HG03280 (cell line): ENCODE measurements around the gene RAPGEFL1.
"Not testable (repeated sequence)": the region's sequence is repeated elsewhere in the genome, so short reads cannot be mapped to it uniquely, and the experiment has no call there.

Experiments
- ATAC-seq: cut with Tn5 transposase; IDR thresholded peaks from one replicate; pipeline ENCODE4 v1.9.1; 2021; ENCODE audit warnings: mild to moderate bottlenecking, moderate library complexity; ENCODE audit not compliant: unreplicated experiment

Gene RAPGEFL1

GRCh38 chr17:40177275-40177874 is at the start of gene RAPGEFL1:
RAPGEFL1 (plus strand) TSS chr17:40177470; CDS start chr17:40177862, 392 bp downstream.
- ATAC-seq = peak; percentile 61

DNA sequence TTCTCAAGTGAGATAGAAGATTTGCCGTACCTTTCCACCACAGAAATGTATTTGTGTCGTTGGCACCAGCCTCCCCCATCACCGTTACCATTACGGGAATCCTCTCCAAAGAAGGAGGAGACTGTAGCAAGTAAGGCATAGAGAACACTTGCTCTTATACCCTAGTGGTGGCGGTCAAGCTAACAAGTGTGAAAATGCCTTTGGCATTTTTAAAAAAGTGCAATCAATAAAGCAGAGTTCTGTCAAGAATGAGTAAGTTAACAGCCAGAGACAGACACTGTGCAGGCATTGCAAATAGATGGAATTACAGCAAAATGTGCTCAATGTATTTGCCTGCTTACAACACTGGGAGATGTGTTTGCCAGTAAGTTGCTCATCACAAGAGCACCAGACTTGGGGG is 47.8 kb upstream of the RAPGEFL1 start:
- ATAC-seq = no peak

GRCh38 chr17:40130352-40131042 is 46.8 kb upstream of the RAPGEFL1 start:
- ATAC-seq = no peak

- ATAC-seq = no peak
Observed at GRCh38 chr17:40134184-40134583, 43.1 kb upstream of the RAPGEFL1 start.

DNA sequence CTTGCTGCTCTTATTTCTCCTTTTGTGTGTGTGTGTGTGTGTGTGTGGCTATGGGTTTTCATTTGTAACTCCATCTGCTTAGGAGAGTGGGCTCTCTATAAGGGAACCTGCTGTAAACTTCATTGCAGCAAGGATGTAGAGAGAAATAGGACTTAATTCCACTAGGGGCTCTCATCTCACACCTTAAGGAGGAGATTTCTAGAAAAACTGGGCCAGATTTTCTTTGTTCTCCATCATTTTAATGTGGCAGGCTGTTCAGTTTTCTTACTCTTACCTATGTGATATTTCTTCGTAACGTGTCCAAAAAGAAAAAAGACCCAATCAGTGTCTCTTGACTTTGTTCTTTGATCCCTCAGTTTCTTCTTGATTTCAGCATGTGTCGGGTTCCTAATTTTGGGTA is 41.5 kb upstream of the RAPGEFL1 start:
- no peak for ATAC-seq

GRCh38 chr17:40139566-40140058 is 37.7 kb upstream of the RAPGEFL1 start:
- peak; percentile 10 for ATAC-seq

GRCh38 chr17:40143166-40143565 is 34.1 kb upstream of the RAPGEFL1 start:
- not testable (repeated sequence) for ATAC-seq

GRCh38 chr17:40145476-40145875 is 31.8 kb upstream of the RAPGEFL1 start:
- ATAC-seq = no peak

- no peak for ATAC-seq
Observed at GRCh38 chr17:40148527-40148926, 28.7 kb upstream of the RAPGEFL1 start.

- no peak for ATAC-seq
Observed at GRCh38 chr17:40150276-40150675, 27.0 kb upstream of the RAPGEFL1 start.

DNA sequence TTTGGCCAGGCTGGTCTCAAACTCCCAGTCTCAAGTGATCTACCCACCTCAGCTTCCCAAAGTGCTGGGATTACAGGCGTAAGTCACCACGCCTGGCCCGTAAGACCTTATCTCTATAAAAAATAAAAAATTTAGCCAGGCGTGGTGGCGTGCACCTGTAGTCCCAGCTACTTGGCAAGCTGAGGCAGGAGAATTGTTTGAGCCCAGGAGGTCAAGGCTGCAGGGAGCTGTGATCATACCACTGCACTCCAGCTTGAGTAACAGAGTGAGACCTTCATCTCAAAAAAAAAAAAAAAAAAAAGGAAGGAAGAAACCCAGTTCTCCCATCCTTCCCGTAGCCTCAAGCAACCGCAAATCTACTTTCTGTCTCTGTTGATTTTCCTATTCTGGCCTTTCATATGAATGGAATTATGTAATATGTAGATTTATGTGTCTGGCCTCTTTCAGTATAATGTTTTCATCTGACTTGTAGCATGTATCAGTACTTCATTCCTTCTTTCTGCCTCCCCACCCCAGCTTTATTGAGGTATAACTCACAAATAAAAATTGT is 25.8 kb upstream of the RAPGEFL1 start:
- no peak for ATAC-seq

GRCh38 chr17:40153603-40154236 is 23.6 kb upstream of the RAPGEFL1 start:
- ATAC-seq = no peak

GRCh38 chr17:40157973-40158372 is 19.3 kb upstream of the RAPGEFL1 start:
- ATAC-seq = no peak

DNA sequence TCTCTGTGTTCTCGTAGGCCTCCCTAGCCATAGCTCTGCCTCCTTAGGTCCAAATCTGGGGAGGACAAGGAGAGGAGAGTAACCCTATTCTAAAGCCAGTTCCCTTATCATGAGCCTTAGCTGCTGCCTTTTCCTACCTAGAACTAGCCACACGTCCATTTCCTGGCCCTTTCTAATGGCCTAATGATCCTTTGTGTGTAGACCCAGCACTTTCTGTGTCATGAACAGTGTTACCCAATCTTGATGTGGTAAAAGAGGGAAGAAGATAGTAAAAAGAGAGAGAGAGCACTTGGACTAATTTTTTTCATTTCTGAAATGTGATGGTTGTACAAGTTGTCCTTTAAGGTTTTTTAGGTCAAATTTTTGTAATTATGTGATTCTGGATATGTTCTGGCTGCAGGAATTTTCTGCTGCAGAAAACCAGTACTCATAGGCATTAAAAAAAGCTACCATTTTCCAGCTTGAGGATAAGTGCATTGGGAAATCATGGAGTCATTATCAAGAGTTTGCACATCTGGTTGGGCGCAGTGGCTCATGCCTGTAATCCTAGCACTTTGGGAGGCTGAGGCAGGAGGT is 18.7 kb upstream of the RAPGEFL1 start:
- ATAC-seq = no peak

DNA sequence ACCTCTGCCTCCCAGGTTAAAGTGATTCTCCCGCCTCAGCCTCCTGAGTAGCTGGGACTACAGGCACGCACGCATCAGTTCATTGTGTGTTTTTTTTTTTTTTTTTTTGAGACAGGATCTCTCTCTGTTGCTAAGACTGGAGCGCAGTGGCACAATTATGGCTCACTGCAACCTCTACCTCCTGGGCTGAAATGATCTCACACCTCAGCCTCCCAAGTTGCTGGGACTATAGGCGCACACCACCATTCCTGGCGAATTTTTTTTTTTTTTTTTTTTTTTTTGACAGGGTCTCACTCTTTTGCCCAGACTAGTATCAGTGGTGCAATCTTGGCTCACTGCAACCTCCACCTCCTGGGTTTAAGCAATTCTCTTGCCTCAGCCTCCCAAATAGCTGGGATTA is 17.8 kb upstream of the RAPGEFL1 start:
- ATAC-seq = no peak

DNA sequence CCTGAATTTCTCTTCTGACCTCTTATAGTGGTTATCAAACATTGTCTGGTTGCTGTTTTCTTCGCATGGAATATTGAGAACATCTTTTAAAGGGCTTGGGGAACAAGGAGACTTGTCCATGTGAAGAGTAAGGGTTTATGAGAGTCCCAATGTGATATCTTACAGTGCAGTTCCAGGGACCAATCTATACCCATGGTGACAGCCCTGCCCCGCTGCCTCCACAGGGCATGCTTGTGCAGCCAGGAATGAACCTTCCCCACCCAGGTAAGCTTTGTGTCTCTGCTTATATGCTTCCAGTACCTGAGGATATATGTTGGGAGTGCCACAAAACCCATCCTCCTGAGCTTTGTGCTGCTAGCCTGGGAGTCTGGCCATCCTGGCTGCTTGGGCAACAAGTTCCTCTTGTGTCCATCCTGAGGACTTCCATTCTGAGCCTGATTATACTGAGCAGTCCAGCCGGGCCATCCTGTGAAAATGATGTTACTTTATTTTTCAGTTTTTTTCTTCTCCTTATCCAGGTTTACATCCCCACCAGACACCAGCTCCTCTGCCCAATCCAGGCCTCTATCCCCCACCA is 9.5 kb upstream of the RAPGEFL1 start:
- no peak for ATAC-seq

DNA sequence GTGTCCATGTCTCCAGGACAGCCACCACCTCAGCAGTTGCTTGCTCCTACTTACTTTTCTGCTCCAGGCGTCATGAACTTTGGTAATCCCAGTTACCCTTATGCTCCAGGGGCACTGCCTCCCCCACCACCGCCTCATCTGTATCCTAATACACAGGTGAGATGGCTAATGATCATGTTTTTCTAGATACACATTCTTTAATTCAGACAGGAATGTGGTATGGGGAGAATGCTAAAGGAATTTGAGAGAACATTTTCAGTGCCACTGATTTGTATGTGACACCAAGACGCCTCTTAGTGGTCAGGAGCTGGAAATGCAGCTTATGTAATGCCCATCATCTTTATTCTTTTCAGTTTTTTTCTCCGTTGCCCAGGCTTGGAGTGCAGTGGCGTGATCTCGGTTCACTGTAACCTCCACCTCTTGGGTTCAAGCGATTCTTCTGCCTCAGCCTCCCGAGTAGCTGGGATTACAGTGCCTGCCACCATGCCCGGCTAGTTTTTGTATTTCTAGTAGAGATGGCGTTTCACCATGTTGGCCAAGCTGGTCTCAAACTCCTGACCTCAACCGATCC is 8.9 kb upstream of the RAPGEFL1 start:
- ATAC-seq = no peak

DNA sequence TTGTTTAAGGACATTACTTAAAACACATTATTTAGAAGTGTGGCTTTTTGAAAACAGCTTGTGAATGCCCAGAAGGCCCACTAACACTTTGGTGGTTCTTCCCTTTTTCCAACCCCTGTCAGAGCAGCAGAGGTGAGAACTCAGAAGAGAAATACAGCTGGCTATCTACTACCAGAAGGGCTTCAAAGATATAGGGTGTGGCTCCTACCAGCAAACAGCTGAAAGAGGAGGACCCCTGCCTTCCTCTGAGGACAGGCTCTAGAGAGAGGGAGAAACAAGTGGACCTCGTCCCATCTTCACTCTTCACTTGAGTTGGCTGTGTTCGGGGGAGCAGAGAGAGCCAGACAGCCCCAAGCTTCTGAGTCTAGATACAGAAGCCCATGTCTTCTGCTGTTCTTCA is 6.9 kb upstream of the RAPGEFL1 start:
- no peak for ATAC-seq

DNA sequence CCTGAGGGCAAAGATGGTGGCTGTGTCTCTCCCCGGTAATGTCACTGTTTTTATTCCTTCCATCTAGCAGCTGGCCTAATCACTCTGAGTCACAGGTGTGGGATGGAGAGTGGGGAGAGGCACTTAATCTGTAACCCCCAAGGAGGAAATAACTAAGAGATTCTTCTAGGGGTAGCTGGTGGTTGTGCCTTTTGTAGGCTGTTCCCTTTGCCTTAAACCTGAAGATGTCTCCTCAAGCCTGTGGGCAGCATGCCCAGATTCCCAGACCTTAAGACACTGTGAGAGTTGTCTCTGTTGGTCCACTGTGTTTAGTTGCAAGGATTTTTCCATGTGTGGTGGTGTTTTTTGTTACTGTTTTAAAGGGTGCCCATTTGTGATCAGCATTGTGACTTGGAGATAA is 5.5 kb upstream of the RAPGEFL1 start:
- no peak for ATAC-seq

DNA sequence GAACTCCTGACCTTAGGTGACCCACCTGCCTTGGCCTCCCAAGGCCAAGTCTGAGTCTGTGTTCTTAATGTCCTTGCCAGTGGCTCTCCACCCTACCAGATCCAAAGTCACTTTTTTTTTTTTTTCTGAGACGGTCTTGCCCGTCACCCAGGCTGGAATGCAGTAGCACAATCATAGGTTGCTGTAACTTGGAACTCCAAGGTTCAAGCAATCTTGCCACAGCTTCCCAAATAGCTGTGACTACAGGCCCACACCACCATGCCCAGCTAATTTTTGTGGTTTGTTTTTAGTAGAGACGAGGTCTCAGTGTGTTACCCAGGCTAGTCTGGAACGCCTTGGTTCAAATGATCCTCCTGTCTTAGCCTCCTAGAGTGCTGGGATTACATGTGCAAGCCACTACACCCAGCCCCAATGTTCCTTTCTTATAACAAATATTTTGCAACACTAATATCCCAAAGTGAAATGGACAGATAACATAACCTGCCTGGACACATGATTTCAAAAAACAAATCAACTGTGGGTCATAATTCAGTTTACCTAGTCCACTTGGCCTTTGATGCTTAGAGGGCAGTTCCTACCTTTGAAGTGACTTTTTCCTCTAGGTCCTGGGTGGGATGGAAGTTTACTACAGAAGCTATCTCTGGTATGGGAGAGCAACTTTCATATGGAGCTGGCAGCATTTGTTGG is 4.0 kb upstream of the RAPGEFL1 start:
- ATAC-seq = no peak
